GM23338 (cell line): Measurements from ENCODE around the gene KCNQ5. TPM values are rescaled to one million over a fixed set of nuclear protein-coding genes. Genes with fewer than 3 reads are reported as not detected.

Experiments
- ATAC-seq: fragments of 200-7000 bp; cut with Tn5 transposase; 3 replicates; pipeline ENCODE4 v1.9.1; 2020
- DNase-seq: peaks from one replicate; pipeline ENCODE4 v3.0.0-alpha.2; 2015; ENCODE audit warnings: low spot score
- H2AFZ ChIP-seq: fragments of 200-600 bp; sonication (generic); 2 replicates; pipeline ENCODE4 v1.8.0; 2016; ENCODE audit warnings: antibody characterized with exemption, mild to moderate bottlenecking, moderate library complexity
- H3F3A ChIP-seq: fragments of 200-600 bp; sonication (generic); replicated peaks from 2 replicates; pipeline ENCODE4 v1.8.0; 2017; ENCODE audit warnings: antibody characterized with exemption, mixed run types, low read depth
- H3K27ac ChIP-seq: fragments of 200-600 bp; sonication (generic); 2 replicates; pipeline ENCODE4 v1.6.1; 2016; ENCODE audit warnings: low read depth
- H3K27me3 ChIP-seq: fragments of 200-600 bp; sonication (generic); 2 replicates; pipeline ENCODE4 v1.8.0; 2016; ENCODE audit warnings: mild to moderate bottlenecking, mixed run types, moderate library complexity; ENCODE audit not compliant: insufficient read depth
- H3K36me3 ChIP-seq: fragments of 200-600 bp; sonication (generic); 2 replicates; pipeline ENCODE4 v1.8.0; 2016; ENCODE audit warnings: mild to moderate bottlenecking; ENCODE audit not compliant: insufficient read depth
- H3K4me1 ChIP-seq: fragments of 200-600 bp; sonication (generic); 2 replicates; pipeline ENCODE4 v1.8.0; 2016; ENCODE audit warnings: mild to moderate bottlenecking, moderate library complexity; ENCODE audit not compliant: insufficient read depth
- H3K4me2 ChIP-seq: fragments of 200-600 bp; sonication (generic); 2 replicates; pipeline ENCODE4 v1.7.1; 2017; ENCODE audit warnings: mixed run types
- H3K4me3 ChIP-seq: fragments of 200-600 bp; sonication (generic); 2 replicates; pipeline ENCODE4 v1.6.1; 2016; ENCODE audit warnings: mixed run types
- H3K79me2 ChIP-seq: fragments of 200-600 bp; sonication (generic); replicated peaks from 2 replicates; pipeline ENCODE4 v1.8.0; 2017; ENCODE audit warnings: mild to moderate bottlenecking; ENCODE audit not compliant: insufficient read depth
- H3K9me2 ChIP-seq: fragments of 200-600 bp; sonication (generic); 2 replicates; pipeline ENCODE4 v1.8.0; 2017; ENCODE audit not compliant: insufficient read depth
- H4K20me1 ChIP-seq: fragments of 200-600 bp; sonication (generic); replicated peaks from 2 replicates; pipeline ENCODE4 v1.8.0; 2017; ENCODE audit warnings: mild to moderate bottlenecking; ENCODE audit not compliant: insufficient read depth
- H3K27ac Mint-ChIP-seq: 2 replicates; pipeline ENCODE4 v1.8.0; 2020; ENCODE audit warnings: inconsistent platforms, mild to moderate bottlenecking, moderate library complexity, mixed read lengths
- H3K27me3 Mint-ChIP-seq: 3 replicates; pipeline ENCODE4 v1.8.0; 2022; ENCODE audit warnings: low read depth, mild to moderate bottlenecking, moderate library complexity, mixed read lengths, inconsistent platforms; ENCODE audit not compliant: insufficient read depth, poor library complexity
- H3K36me3 Mint-ChIP-seq: 3 replicates; pipeline ENCODE4 v1.8.0; 2021; ENCODE audit warnings: low read depth, mild to moderate bottlenecking, inconsistent platforms, moderate library complexity, mixed read lengths
- H3K4me1 Mint-ChIP-seq: 3 replicates; pipeline ENCODE4 v1.8.0; 2020; ENCODE audit warnings: mild to moderate bottlenecking, inconsistent platforms, mixed read lengths
- H3K4me3 Mint-ChIP-seq: 3 replicates; pipeline ENCODE4 v1.8.0; 2021; ENCODE audit warnings: moderate library complexity, mild to moderate bottlenecking, inconsistent platforms, mixed read lengths
- H3K9me3 Mint-ChIP-seq: 3 replicates; pipeline ENCODE4 v1.8.0; 2020; ENCODE audit warnings: moderate library complexity, mild to moderate bottlenecking, inconsistent platforms, mixed read lengths
- CREB1 ChIP-seq: fragments of 250-450 bp; sonication (Bioruptor Pico); IDR thresholded peaks from 2 replicates; pipeline ENCODE4 v1.5.0; 2020; ENCODE audit warnings: low read depth, mild to moderate bottlenecking, moderate library complexity
- EZH2phosphoT487 ChIP-seq: fragments of 200-600 bp; sonication (generic); IDR thresholded peaks from one replicate; pipeline ENCODE4 v1.8.1; 2018; ENCODE audit warnings: antibody characterized with exemption; ENCODE audit not compliant: unreplicated experiment
- JUNB ChIP-seq: IDR thresholded peaks from one replicate; pipeline ENCODE4 v1.6.1; 2016; ENCODE audit warnings: antibody characterized with exemption; ENCODE audit not compliant: unreplicated experiment
- ZNF114 ChIP-seq: fragments of 250-450 bp; sonication (Bioruptor Pico); IDR thresholded peaks from 2 replicates; pipeline ENCODE4 v1.5.0; 2020; ENCODE audit warnings: mild to moderate bottlenecking, moderate library complexity
- ZNF331 ChIP-seq: fragments of 250-450 bp; sonication (Bioruptor Pico); IDR thresholded peaks from 2 replicates; pipeline ENCODE4 v1.5.0; 2020; ENCODE audit warnings: low read depth, mild to moderate bottlenecking, moderate library complexity
- polyA plus RNA-seq: library from polyadenylated mRNA; unstranded; fragments of >200 nt; fragmentation: Nextera tagmentation; extraction: Ambion mirVana; gene quantifications from 2 replicates; pipeline ENCODE4 v1.2.1, GENCODE V29; 2016
- total RNA-seq: library from RNA; depleted of rRNA; stranded (reverse); fragments of >200 nt; shearing (Covaris generic); gene quantifications from 2 replicates; pipeline ENCODE4 v1.2.3, GENCODE V29; 2014
- TF ChIP-seq, protein P1 (sequence below): fragments of 250-450 bp; sonication (Bioruptor Pico); IDR thresholded peaks from 2 replicates; pipeline ENCODE4 v1.5.0; 2020; ENCODE audit warnings: mild to moderate bottlenecking, moderate library complexity
- TF ChIP-seq, protein P2 (sequence below): IDR thresholded peaks from one replicate; pipeline ENCODE4 v1.6.1; 2018; ENCODE audit warnings: antibody characterized with exemption; ENCODE audit not compliant: unreplicated experiment
- TF ChIP-seq, protein P3 (sequence below), 2 experiments: fragments of 200-600 bp in 1 of 2; sonication (generic) in 1 of 2; conservative IDR thresholded peaks; 2 replicates each; pipeline versions ENCODE4 v1.5.1 to v1.6.1; 2016 to 2017; ENCODE audit warnings: antibody characterized with exemption in 2 of 2, low read depth in 2 of 2, mild to moderate bottlenecking in 2 of 2, moderate library complexity in 1 of 2
- TF ChIP-seq, protein P4 (sequence below): IDR thresholded peaks from 2 replicates; pipeline ENCODE4 v1.6.1; 2016; ENCODE audit warnings: antibody characterized with exemption

Gene KCNQ5
- total and polyA plus RNA-seq, 2 experiments from 2014 or later = 0.68 to 0.87 TPM

DNA sequence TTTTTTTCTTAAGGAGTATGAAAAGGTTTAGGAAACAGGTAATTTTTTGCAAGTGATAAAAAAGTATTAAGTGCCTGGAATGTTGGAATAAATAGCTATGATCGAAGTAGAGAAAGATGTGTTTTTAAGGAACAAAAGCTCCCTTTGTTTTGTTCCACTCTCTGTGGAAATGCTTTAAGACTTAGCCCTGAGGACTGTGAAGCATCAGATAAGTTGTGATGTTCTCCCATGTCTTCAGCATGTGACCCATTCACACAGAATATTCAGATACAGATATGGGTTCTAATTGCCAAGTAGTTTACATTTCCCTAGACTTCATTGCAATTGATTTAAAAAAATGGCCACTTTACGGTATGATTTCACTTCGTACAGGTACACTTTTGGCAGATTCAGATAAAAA is 80.6 kb downstream of the KCNQ5 start (continued):
- TF ChIP-seq, protein P1, sequence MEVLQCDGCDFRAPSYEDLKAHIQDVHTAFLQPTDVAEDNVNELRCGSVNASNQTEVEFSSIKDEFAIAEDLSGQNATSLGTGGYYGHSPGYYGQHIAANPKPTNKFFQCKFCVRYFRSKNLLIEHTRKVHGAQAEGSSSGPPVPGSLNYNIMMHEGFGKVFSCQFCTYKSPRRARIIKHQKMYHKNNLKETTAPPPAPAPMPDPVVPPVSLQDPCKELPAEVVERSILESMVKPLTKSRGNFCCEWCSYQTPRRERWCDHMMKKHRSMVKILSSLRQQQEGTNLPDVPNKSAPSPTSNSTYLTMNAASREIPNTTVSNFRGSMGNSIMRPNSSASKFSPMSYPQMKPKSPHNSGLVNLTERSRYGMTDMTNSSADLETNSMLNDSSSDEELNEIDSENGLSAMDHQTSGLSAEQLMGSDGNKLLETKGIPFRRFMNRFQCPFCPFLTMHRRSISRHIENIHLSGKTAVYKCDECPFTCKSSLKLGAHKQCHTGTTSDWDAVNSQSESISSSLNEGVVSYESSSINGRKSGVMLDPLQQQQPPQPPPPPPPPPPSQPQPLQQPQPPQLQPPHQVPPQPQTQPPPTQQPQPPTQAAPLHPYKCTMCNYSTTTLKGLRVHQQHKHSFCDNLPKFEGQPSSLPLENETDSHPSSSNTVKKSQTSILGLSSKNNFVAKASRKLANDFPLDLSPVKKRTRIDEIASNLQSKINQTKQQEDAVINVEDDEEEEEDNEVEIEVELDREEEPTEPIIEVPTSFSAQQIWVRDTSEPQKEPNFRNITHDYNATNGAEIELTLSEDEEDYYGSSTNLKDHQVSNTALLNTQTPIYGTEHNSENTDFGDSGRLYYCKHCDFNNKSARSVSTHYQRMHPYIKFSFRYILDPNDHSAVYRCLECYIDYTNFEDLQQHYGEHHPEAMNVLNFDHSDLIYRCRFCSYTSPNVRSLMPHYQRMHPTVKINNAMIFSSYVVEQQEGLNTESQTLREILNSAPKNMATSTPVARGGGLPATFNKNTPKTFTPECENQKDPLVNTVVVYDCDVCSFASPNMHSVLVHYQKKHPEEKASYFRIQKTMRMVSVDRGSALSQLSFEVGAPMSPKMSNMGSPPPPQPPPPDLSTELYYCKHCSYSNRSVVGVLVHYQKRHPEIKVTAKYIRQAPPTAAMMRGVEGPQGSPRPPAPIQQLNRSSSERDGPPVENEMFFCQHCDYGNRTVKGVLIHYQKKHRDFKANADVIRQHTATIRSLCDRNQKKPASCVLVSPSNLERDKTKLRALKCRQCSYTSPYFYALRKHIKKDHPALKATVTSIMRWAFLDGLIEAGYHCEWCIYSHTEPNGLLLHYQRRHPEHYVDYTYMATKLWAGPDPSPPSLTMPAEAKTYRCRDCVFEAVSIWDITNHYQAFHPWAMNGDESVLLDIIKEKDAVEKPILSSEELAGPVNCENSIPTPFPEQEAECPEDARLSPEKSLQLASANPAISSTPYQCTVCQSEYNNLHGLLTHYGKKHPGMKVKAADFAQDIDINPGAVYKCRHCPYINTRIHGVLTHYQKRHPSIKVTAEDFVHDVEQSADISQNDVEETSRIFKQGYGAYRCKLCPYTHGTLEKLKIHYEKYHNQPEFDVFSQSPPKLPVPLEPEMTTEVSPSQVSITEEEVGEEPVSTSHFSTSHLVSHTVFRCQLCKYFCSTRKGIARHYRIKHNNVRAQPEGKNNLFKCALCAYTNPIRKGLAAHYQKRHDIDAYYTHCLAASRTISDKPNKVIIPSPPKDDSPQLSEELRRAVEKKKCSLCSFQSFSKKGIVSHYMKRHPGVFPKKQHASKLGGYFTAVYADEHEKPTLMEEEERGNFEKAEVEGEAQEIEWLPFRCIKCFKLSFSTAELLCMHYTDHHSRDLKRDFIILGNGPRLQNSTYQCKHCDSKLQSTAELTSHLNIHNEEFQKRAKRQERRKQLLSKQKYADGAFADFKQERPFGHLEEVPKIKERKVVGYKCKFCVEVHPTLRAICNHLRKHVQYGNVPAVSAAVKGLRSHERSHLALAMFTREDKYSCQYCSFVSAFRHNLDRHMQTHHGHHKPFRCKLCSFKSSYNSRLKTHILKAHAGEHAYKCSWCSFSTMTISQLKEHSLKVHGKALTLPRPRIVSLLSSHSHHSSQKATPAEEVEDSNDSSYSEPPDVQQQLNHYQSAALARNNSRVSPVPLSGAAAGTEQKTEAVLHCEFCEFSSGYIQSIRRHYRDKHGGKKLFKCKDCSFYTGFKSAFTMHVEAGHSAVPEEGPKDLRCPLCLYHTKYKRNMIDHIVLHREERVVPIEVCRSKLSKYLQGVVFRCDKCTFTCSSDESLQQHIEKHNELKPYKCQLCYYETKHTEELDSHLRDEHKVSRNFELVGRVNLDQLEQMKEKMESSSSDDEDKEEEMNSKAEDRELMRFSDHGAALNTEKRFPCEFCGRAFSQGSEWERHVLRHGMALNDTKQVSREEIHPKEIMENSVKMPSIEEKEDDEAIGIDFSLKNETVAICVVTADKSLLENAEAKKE (CRISPR knock-in tag) = no peak
- TF ChIP-seq, protein P2, sequence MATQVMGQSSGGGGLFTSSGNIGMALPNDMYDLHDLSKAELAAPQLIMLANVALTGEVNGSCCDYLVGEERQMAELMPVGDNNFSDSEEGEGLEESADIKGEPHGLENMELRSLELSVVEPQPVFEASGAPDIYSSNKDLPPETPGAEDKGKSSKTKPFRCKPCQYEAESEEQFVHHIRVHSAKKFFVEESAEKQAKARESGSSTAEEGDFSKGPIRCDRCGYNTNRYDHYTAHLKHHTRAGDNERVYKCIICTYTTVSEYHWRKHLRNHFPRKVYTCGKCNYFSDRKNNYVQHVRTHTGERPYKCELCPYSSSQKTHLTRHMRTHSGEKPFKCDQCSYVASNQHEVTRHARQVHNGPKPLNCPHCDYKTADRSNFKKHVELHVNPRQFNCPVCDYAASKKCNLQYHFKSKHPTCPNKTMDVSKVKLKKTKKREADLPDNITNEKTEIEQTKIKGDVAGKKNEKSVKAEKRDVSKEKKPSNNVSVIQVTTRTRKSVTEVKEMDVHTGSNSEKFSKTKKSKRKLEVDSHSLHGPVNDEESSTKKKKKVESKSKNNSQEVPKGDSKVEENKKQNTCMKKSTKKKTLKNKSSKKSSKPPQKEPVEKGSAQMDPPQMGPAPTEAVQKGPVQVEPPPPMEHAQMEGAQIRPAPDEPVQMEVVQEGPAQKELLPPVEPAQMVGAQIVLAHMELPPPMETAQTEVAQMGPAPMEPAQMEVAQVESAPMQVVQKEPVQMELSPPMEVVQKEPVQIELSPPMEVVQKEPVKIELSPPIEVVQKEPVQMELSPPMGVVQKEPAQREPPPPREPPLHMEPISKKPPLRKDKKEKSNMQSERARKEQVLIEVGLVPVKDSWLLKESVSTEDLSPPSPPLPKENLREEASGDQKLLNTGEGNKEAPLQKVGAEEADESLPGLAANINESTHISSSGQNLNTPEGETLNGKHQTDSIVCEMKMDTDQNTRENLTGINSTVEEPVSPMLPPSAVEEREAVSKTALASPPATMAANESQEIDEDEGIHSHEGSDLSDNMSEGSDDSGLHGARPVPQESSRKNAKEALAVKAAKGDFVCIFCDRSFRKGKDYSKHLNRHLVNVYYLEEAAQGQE = no peak

DNA sequence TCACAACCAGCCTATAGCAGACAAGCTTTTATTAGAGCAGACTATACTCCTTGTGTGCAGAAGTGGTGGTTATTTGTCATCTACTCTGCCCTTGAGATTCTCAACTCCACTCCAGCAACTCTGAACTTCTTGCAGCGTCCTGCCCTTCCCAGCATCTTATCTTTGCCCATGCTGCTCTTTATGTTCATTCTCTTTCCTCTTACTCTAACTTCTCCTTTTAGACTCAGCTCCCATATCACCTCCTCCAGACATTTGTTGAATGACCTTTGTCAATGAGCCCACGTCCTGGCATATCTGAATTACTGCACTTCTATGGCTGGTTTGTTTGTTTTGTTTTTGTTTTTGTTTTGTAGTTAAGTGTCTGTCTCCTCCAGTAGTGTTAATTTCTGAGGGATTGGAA is 81.2 kb downstream of the KCNQ5 start:
- no peaks in the 10 kb centered on the region for H3K36me3 Mint-ChIP-seq
- ATAC-seq = no peak
- peaks cover 6% of the 10 kb centered on the region; the same call in 2 of the 3 replicates for H3K4me1 Mint-ChIP-seq
- TF ChIP-seq CREB1 (CRISPR knock-in tag) = no peak
- no peak for TF ChIP-seq JUNB
- TF ChIP-seq ZNF114 (CRISPR knock-in tag) = no peak
- TF ChIP-seq EZH2phosphoT487 = no peak
- TF ChIP-seq, protein P3, sequence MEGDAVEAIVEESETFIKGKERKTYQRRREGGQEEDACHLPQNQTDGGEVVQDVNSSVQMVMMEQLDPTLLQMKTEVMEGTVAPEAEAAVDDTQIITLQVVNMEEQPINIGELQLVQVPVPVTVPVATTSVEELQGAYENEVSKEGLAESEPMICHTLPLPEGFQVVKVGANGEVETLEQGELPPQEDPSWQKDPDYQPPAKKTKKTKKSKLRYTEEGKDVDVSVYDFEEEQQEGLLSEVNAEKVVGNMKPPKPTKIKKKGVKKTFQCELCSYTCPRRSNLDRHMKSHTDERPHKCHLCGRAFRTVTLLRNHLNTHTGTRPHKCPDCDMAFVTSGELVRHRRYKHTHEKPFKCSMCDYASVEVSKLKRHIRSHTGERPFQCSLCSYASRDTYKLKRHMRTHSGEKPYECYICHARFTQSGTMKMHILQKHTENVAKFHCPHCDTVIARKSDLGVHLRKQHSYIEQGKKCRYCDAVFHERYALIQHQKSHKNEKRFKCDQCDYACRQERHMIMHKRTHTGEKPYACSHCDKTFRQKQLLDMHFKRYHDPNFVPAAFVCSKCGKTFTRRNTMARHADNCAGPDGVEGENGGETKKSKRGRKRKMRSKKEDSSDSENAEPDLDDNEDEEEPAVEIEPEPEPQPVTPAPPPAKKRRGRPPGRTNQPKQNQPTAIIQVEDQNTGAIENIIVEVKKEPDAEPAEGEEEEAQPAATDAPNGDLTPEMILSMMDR (conservative IDR thresholded peaks at IDR 0.05; ENCODE audit: low read depth in 2 of 2) = no peak
- no peak for TF ChIP-seq ZNF331 (CRISPR knock-in tag)
- TF ChIP-seq, protein P4, sequence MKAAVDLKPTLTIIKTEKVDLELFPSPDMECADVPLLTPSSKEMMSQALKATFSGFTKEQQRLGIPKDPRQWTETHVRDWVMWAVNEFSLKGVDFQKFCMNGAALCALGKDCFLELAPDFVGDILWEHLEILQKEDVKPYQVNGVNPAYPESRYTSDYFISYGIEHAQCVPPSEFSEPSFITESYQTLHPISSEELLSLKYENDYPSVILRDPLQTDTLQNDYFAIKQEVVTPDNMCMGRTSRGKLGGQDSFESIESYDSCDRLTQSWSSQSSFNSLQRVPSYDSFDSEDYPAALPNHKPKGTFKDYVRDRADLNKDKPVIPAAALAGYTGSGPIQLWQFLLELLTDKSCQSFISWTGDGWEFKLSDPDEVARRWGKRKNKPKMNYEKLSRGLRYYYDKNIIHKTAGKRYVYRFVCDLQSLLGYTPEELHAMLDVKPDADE = no peak

More for the DNA sequence above, 81.2 kb downstream of the KCNQ5 start:
- H3K27me3 ChIP-seq = no peaks in the 10 kb centered on the region
- no peaks in the 10 kb centered on the region for H3K4me1 ChIP-seq
- Mint-ChIP-seq H3K9me3 (no peaks in the 10 kb centered on the region), H3K27ac (no peak overlapping the region), H3K27me3 (no peaks in the 10 kb centered on the region), H3K4me3 (no peak overlapping the region)
- no peaks in the 10 kb centered on the region for H3F3A ChIP-seq
- no peaks in the 10 kb centered on the region for H3K79me2 ChIP-seq
- H3K4me3 ChIP-seq = no peak overlapping the region
- H3K4me2 ChIP-seq = no peak overlapping the region
- no peak overlapping the region for H2AFZ ChIP-seq
- no peaks in the 10 kb centered on the region for H3K9me2 ChIP-seq
- no peaks in the 10 kb centered on the region for H3K36me3 ChIP-seq
- no peak for DNase-seq
- no peaks in the 10 kb centered on the region for H4K20me1 ChIP-seq
- no peak overlapping the region for H3K27ac ChIP-seq
